GM12878 (cell line): Measurements from ENCODE around the gene IRF7. TPM values are rescaled to one million over a fixed set of nuclear protein-coding genes. Genes with fewer than 3 reads are reported as not detected.
A peak's percentile ranks its signal among the peaks of the same experiment; 100 is the strongest.

Experiments
- ATAC-seq: fragments of 200-7000 bp; cut with Tn5 transposase; 3 replicates; pipeline ENCODE4 v1.9.1; 2020; ENCODE audit warnings: mild to moderate bottlenecking, moderate library complexity
- BruUV-seq: library from RNA; stranded (reverse); fragments of 400-500 nt; replicated peaks from 2 replicates; lab custom pipeline; 2021; lab: Mats Ljungman, UMichigan
- CTCF ChIA-PET: fragments of 300-600 bp; sonication (Branson Sonifier 250); formaldehyde crosslinking; extraction: SDS; loops from one replicate; lab custom pipeline; 2021; ENCODE audit warnings: inconsistent platforms; lab: Yijun Ruan, JAX
- POLR2A ChIA-PET: fragments of 350-600 bp; formaldehyde crosslinking; extraction: SDS; loops from one replicate; lab custom pipeline; 2021; ENCODE audit warnings: inconsistent platforms; lab: Charles Lee
- RAD21 ChIA-PET: fragments of 300-600 bp; sonication (Branson Sonifier 250); formaldehyde crosslinking; loops from one replicate; lab custom pipeline; 2023; ENCODE audit warnings: antibody characterized with exemption; ENCODE audit not compliant: unreplicated experiment; lab: Charles Lee
- SMC1A ChIA-PET: fragments of 300-600 bp; sonication (Branson Sonifier 250); formaldehyde crosslinking; loops from one replicate; lab custom pipeline; 2023; ENCODE audit not compliant: unreplicated experiment, uncharacterized antibody; lab: Charles Lee
- DNase-seq: peaks from one replicate; pipeline ENCODE4 v3.0.0-alpha.2; 2011; ENCODE audit warnings: low read depth, low spot score
- FAIRE-seq: peaks from 3 replicates; lab custom pipeline; 2011; peaks lifted over from hg19 to GRCh38; lab: Jason Lieb, UNC
- H2AFZ ChIP-seq: 2 replicates; pipeline ENCODE4 v1.6.0; 2011; ENCODE audit warnings: low read depth, low read length, control low read depth; ENCODE audit not compliant: control insufficient read depth
- H3K27ac ChIP-seq: 2 replicates; pipeline ENCODE4 v1.5.1; 2011; ENCODE audit warnings: control low read depth; ENCODE audit not compliant: control insufficient read depth, insufficient read depth
- H3K27me3 ChIP-seq, 2 experiments: replicated peaks in 1 of 2; 2 replicates each; pipeline versions ENCODE4 v1.6.0 to v1.6.1; 2011; ENCODE audit warnings: low read length in 1 of 2; ENCODE audit not compliant: control insufficient read depth in 2 of 2, insufficient read depth in 2 of 2
- H3K36me3 ChIP-seq, 2 experiments: 2 replicates each; pipeline ENCODE4 v1.5.1; 2011; ENCODE audit warnings: low read length in 1 of 2; ENCODE audit not compliant: control insufficient read depth in 2 of 2, insufficient read depth in 2 of 2
- H3K4me1 ChIP-seq: 2 replicates; pipeline ENCODE4 v1.6.1; 2011; ENCODE audit warnings: mild to moderate bottlenecking, low read length, moderate library complexity, mixed read lengths; ENCODE audit not compliant: control insufficient read depth, insufficient read depth
- H3K4me2 ChIP-seq: 2 replicates; pipeline ENCODE4 v1.6.0; 2011; ENCODE audit warnings: control low read depth; ENCODE audit not compliant: control insufficient read depth, insufficient read depth
- H3K4me3 ChIP-seq: fragments of 200-600 bp; sonication (generic); 2 replicates; pipeline ENCODE4 v1.5.1; 2016
- H3K79me2 ChIP-seq: 2 replicates; pipeline ENCODE4 v1.6.0; 2011; ENCODE audit warnings: low read length; ENCODE audit not compliant: control insufficient read depth, insufficient read depth
- H3K9ac ChIP-seq: 2 replicates; pipeline ENCODE4 v1.8.0; 2011; ENCODE audit warnings: low read length, control low read depth, mixed read lengths; ENCODE audit not compliant: control insufficient read depth, insufficient read depth
- H3K9me3 ChIP-seq: replicated peaks from 3 replicates; pipeline ENCODE4 v1.5.1; 2011; ENCODE audit warnings: mild to moderate bottlenecking, low read length; ENCODE audit not compliant: control insufficient read depth, insufficient read depth
- H4K20me1 ChIP-seq: 2 replicates; pipeline ENCODE4 v1.6.0; 2011; ENCODE audit not compliant: control insufficient read depth, insufficient read depth
- CBX3 ChIP-seq: fragments of 200-600 bp; sonication (generic); IDR thresholded peaks from 2 replicates; pipeline ENCODE4 v1.6.1; 2016; ENCODE audit warnings: low read depth, borderline replicate concordance
- E2F8 ChIP-seq: fragments of 450-650 bp; IDR thresholded peaks from 2 replicates; pipeline ENCODE4 v1.6.1; 2018; ENCODE audit warnings: mild to moderate bottlenecking, low read depth, moderate library complexity; ENCODE audit not compliant: partially characterized antibody
- ELK1 ChIP-seq: IDR thresholded peaks from 2 replicates; pipeline ENCODE4 v1.6.1; 2012; ENCODE audit warnings: low read depth, low read length, improper control_type of control experiment
- IKZF2 ChIP-seq, 2 experiments: fragments of 450-650 bp; IDR thresholded peaks; 2 replicates each; pipeline ENCODE4 v1.6.1; 2017; ENCODE audit warnings: mild to moderate bottlenecking in 2 of 2, moderate library complexity in 2 of 2
- NFIC ChIP-seq: IDR thresholded peaks from 2 replicates; pipeline ENCODE4 v1.6.1; 2012; ENCODE audit warnings: low read depth, mild to moderate bottlenecking, inconsistent platforms, low read length, moderate library complexity
- POLR2A ChIP-seq: IDR thresholded peaks from 2 replicates; pipeline ENCODE4 v1.6.1; 2011; ENCODE audit warnings: low read depth, mild to moderate bottlenecking, low read length
- ZBTB40 ChIP-seq: fragments of 450-650 bp; IDR thresholded peaks from 2 replicates; pipeline ENCODE4 v1.6.1; 2016; ENCODE audit warnings: mild to moderate bottlenecking, moderate library complexity, borderline replicate concordance
- ZNF274 ChIP-seq: IDR thresholded peaks from one replicate; pipeline ENCODE4 v1.8.0; 2011; ENCODE audit not compliant: insufficient read length, insufficient read depth
- WGBS: methylation state at CpG from one replicate; pipeline ENCODE4 v1.1.6; 2016; ENCODE audit warnings: low lambda C conversion rate; ENCODE audit not compliant: insufficient replicate concordance, insufficient coverage; ENCODE audit errors: missing lambda C conversion rate; 5-methylcytosine and 5-hydroxymethylcytosine counted together
- in situ Hi-C: fragments of 300-500 bp; cut with MboI; formaldehyde crosslinking; loops from 9 replicates; pipeline ENCODE4 v1.14.3; 2018; ENCODE audit warnings: mixed read lengths
- intact Hi-C: fragments of 100-400 bp; cut with micrococcal nuclease; formaldehyde crosslinking; loops from one replicate; pipeline ENCODE4 v1.14.2; 2022; ENCODE audit not compliant: unreplicated experiment
- polyA plus RNA-seq, 11 experiments: library from polyadenylated mRNA; depleted of rRNA in 4 of 11; unstranded in 6 of 11; stranded (reverse) in 5 of 11; fragments of >200 nt; fragmentation: Nextera tagmentation in 4 of 11; fragmentation: Illumina TruSeq in 1 of 11; extraction: Ambion mirVana in 4 of 11; extraction: Trizol in 1 of 11; gene quantifications; 1 replicate in 1 of 11; 2 replicates in 10 of 11; pipeline versions ENCODE4 v1.2.1 to v1.2.3, GENCODE V29; 2011 to 2016; ENCODE audit warnings: inconsistent platforms in 2 of 11, missing spikeins in 2 of 11, low read depth in 1 of 11
- total RNA-seq, 4 experiments: library from RNA; depleted of rRNA in 3 of 4; stranded (reverse); fragments of >200 nt in 3 of 4; fragmentation: Illumina TruSeq in 1 of 4; extraction: Trizol in 1 of 4; gene quantifications; 2 replicates each; pipeline versions ENCODE4 v1.2.1 to v1.2.3, GENCODE V29; 2013 to 2021

Gene IRF7
- total and polyA plus RNA-seq, 10 of the 15 experiments (the other 5 are each of a cell fraction or from before 2014, with no cell fraction given) = 4.4 to 141 (median 67.6) TPM

GRCh38 chr11:606245-606644 lies 9.5 kb downstream of the IRF7 start:
- RAD21 ChIA-PET = no interaction called here
- Histone ChIP-seq H3K79me2 (no peaks in the 10 kb centered on the region), H3K27ac (no peak overlapping the region), H4K20me1 (no peaks in the 10 kb centered on the region; the same call in 1 of the 2 replicates), H3K4me3 (no peak overlapping the region), H3K4me1 (no peaks in the 10 kb centered on the region), H2AFZ (no peak overlapping the region), H3K27me3 (no peaks in the 10 kb centered on the region), H3K9me3 (no peaks in the 10 kb centered on the region), H3K9ac (no peak overlapping the region), H3K36me3 (peaks cover 14 to 68% of the 10 kb centered on the region in 2 experiments; a peak in 3 of 4 replicates), H3K4me2 (no peak overlapping the region)
- no peak for ATAC-seq
- DNase-seq = no peak
- WGBS = 92% methylated on average over 18 of the region's 19 CpGs
- BruUV-seq = no TSS peak
- CTCF ChIA-PET = interaction anchor here (0.6 kb wide), 1 partner anchor 14 kb away, joined by 3 read pairs; no protein-coding TSS in a partner anchor
- TF ChIP-seq CBX3 (no peak), NFIC (no peak), ZBTB40 (no peak), E2F8 (no peak), IKZF2 (IDR thresholded peaks at IDR 0.05) (no peak), ZNF274 (no peak), ELK1 (no peak), POLR2A (peak; percentile 46)
- in situ Hi-C loops = no loop called here
- POLR2A ChIA-PET = no interaction called here
- SMC1A ChIA-PET = no interaction called here
- intact Hi-C loops = no loop called here
- FAIRE-seq = no peak
